GM12874 (cell line): ENCODE data around the gene IFT43.

Source experiments
- TF ChIP-seq, protein P1 (sequence below): IDR thresholded peaks from 2 replicates; pipeline ENCODE4 v1.5.1; 2011; ENCODE audit warnings: low read depth, mild to moderate bottlenecking, control low read depth, low read length, moderate library complexity; ENCODE audit not compliant: insufficient read depth

The IFT43 gene

DNA sequence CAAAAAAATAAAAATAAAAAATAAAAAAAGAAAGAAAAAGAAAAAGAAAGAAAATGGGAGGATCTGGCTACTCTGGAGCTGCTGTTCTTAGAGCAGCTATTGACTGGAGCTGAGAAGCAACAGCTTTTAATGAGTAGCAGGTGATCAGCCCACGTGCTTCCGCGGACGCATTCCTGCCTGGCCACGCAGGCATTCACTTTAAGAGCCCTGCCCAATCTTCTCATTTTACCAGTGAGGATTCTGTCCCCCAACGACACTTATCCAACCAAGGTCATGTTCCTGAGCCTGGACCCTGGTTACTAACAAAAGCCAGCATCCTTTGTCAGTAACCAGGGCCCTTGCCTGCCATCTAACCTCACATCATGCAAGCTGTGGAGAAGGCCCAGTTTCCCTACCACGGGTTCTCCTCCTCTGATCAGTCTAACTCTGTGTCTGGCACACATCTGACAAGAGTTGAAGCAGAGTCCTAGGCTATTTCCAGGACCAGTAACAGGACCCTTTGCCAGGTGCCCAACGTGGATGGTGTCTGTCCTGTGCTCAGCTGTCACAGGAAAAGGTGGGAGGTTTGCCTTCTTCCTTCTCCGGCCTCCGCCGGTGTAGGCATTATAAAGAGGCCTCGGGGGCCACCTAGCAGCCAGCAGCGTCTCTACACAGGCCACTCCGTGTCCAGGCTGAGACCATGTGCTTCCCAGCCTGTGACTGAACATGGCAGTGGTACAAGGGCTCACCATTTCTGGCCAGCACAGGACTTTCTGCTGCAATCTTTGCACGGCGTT is 105.2 kb downstream of the IFT43 start:
- TF ChIP-seq, protein P1, sequence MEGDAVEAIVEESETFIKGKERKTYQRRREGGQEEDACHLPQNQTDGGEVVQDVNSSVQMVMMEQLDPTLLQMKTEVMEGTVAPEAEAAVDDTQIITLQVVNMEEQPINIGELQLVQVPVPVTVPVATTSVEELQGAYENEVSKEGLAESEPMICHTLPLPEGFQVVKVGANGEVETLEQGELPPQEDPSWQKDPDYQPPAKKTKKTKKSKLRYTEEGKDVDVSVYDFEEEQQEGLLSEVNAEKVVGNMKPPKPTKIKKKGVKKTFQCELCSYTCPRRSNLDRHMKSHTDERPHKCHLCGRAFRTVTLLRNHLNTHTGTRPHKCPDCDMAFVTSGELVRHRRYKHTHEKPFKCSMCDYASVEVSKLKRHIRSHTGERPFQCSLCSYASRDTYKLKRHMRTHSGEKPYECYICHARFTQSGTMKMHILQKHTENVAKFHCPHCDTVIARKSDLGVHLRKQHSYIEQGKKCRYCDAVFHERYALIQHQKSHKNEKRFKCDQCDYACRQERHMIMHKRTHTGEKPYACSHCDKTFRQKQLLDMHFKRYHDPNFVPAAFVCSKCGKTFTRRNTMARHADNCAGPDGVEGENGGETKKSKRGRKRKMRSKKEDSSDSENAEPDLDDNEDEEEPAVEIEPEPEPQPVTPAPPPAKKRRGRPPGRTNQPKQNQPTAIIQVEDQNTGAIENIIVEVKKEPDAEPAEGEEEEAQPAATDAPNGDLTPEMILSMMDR, result no peak

DNA sequence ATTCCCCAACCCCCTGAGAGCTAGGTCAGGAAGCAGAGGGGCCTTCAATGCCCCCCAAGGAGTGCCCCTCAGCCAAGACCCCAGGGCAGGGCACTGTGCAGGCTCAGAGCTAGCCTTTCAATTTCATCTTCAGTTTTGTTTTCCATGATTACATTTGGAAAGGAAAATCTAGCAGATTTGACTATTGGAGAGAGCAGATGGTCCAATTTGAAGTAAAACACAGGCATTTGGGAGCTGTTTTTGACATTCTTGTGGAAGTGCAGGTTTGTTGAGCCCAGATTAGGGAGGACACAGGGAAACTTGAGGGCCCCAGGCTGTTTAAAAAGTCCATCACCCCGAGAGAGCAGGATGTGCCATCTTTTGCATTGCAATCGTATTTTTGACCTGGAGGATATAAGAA is 107.5 kb downstream of the IFT43 start:
- TF ChIP-seq, protein P1, result no peak

DNA sequence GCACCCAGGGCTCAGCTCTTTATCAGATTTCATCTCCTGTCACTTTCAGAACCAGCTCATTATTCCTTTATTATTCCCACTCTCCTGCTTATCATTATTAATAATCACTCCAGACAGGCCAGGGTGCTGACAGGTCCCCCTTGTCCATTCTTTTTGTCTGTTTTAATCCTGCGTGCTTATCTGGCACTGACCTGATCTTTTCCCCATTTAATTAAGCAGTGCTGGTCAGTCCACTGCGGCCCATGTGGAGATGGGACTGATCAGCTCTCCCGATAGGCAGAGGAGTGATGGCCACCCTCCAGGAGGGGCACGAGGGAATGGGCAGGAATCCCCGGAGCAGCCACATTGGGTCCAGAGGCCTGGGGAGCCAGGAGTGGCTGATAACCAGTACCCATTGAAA is 110.7 kb downstream of the IFT43 start:
- TF ChIP-seq, protein P1, result no peak

DNA sequence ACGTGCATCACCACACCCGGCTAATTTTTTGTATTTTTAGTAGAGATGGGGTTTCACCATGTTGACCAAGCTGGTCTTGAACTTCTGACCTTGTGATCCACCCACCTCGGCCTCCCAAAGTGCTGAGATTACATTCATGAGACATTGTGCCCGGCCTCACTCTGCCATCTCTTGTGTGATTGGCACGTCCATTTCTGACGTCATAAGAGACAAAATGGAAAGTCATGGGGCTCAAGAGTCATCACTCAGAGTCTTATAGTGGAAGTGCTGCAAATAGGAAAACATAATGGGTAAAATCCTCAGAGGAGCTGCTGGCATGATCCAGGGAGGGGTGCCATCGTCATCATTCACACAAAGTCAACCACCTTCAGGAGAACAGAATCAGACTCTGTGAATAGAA is 112.0 kb downstream of the IFT43 start:
- TF ChIP-seq, protein P1, result no peak

DNA sequence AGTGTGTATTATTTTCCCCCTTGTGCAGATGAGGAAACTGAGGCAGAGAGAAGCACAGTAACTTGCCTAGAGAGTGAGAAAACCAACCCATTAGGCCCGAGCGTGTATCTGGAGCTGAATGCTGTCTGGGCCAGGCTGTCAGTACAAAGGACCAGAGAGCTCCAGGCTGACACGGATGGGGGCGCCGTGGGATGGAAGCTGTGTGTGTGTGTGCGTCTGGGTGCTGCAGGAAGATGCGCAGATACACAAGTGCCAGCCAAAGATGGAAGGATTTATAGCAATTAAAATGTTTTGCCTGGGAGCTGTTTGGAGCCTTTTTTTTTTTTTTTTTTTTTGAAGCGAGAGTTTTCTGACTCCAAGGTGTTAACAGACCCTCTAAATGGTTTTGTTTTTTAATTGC is 112.5 kb downstream of the IFT43 start:
- TF ChIP-seq, protein P1, result no peak

DNA sequence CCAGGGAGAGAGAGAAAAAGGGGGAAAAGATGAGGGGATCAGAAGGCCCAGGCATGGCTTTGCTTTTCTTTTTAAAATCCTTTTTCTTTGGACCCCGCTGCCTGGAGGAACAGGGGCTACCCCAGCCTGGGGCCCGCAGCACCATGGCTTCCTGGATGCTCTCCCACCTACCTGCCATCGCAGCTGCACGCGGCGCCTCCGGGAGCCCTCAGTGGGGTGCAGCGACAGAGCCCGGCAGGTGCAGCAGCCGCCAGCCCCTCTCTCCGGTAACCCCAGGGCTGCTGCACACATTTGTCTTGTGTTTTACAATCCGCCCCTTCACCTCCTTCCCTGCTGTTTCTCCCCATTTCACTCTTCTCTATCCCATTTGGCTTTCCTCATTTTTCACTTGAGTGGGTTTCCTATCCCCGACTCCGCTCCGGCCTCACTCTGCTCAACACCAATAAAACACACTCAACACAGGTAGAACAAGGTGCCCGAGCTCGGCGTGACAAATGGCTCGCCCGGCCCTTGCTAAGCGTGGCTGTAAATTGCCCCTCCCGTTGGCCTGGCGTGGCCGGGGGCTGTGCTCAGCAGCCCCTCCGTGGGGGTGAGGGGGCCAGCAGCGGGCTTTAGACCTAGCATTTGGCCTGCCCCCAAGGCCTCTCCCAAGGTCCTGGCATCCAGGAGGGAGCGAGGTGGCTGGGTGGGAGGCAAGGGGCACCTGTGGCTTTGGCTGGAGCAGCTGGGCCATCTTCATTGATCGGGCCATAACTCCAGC is 113.5 kb downstream of the IFT43 start:
- TF ChIP-seq, protein P1, result no peak

DNA sequence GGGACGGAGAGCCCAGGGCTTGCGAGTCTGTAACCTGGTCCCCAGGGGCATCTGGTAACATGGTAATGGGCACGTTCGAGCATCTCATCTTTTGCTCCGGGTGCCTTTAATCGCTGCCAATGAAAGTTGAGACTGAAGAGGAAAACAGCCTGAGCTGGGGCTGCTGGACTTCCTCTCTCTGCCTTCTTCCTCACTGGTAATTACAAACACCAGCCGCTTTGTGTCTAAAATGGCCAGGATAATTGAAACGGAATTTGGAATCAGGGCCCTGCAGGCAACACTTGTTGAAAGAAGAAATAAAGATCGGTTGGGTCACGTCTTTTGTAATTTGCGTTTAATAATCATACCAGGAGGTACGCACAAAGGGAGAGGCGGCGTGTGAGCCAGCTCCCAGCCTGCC is 114.7 kb downstream of the IFT43 start:
- TF ChIP-seq, protein P1, result no peak
